ENCODE results near the gene GPHN. TPM values are rescaled to one million over a fixed set of nuclear protein-coding genes. Genes with fewer than 3 reads are reported as not detected.

GPHN gene
- total and polyA plus RNA-seq, 2 of the 8 experiments (the other 6 are each of a cell fraction or from before 2014, with no cell fraction given) = 6.0 to 16.0 TPM

- H3K27ac ChIP-seq (ENCODE audit: low read depth, low read length) = no peak overlapping the region
- H3K4me1 ChIP-seq (replicated peaks in 1 of 4; ENCODE audit: control insufficient read depth in 3 of 4, insufficient read depth in 4 of 4, low read length in 3 of 4) = no peaks in the 10 kb centered on the region
- no peak overlapping the region for H3K56ac ChIP-seq (replicated peaks; ENCODE audit: insufficient read length, low read depth, low read length)
- ChIA-PET CTCF (ENCODE audit: partially characterized antibody) (interaction anchor here (0.7 to 1.2 kb wide), 4 partner anchors 16 to 902 kb away, joined by 3 to 4 read pairs (median 3); no protein-coding TSS in a partner anchor), POLR2A (ENCODE audit: partially characterized antibody) (no interaction called here)
- H3K23ac ChIP-seq (ENCODE audit: insufficient read length) = no peak overlapping the region
- no peak overlapping the region for H2BK120ac ChIP-seq (replicated peaks; ENCODE audit: low read depth, low read length)
- H2BK5ac ChIP-seq (ENCODE audit: low read depth, low read length) = no peak overlapping the region
- no peak for FAIRE-seq
- no peak overlapping the region for H4K8ac ChIP-seq (ENCODE audit: extremely low read depth, insufficient read depth, low read length)
- H3K4ac ChIP-seq (replicated peaks; ENCODE audit: insufficient read length, low read depth, low read length) = no peak overlapping the region
- no peak overlapping the region for H2AFZ ChIP-seq (ENCODE audit: low read length)
- no peak overlapping the region for H2AK5ac ChIP-seq (ENCODE audit: low read depth, low read length)
- H3K27me3 ChIP-seq (replicated peaks in 1 of 4; ENCODE audit: control insufficient read depth in 3 of 4, extremely low read depth in 1 of 4, insufficient read depth in 3 of 4, low read length in 3 of 4) = no peaks in the 10 kb centered on the region
- H3K9ac ChIP-seq (replicated peaks in 1 of 4; ENCODE audit: extremely low read depth in 1 of 4, low read depth in 3 of 4, low read length in 3 of 4) = no peak overlapping the region
- no peaks in the 10 kb centered on the region for H3K79me1 ChIP-seq (ENCODE audit: low read depth, low read length)
- H3K4me3 ChIP-seq (ENCODE audit: extremely low read depth in 1 of 4, insufficient read depth in 2 of 4, low read depth in 3 of 4, low read length in 4 of 4) = no peak overlapping the region
- no peak overlapping the region for H3K14ac ChIP-seq (ENCODE audit: insufficient read length)
- H2BK15ac ChIP-seq (ENCODE audit: low read length) = no peak overlapping the region
- H3K79me2 ChIP-seq (ENCODE audit: control insufficient read depth in 1 of 2, insufficient read depth in 2 of 2, low read length in 2 of 2) = no peaks in the 10 kb centered on the region
- no peak overlapping the region for H4K91ac ChIP-seq (replicated peaks; ENCODE audit: insufficient read length, low read length)
- H2BK20ac ChIP-seq (ENCODE audit: low read length) = no peak overlapping the region
- no peak overlapping the region for H4K5ac ChIP-seq (ENCODE audit: insufficient read length, low read depth, low read length)
- no peak for DNase-seq (ENCODE audit: low read depth in 1 of 2, low spot score in 2 of 2)
- no peaks in the 10 kb centered on the region for H3K9me3 ChIP-seq (ENCODE audit: insufficient read depth in 2 of 2, low read depth in 1 of 2, low read length in 1 of 2)
- H3K23me2 ChIP-seq (ENCODE audit: low read depth, low read length) = no peaks in the 10 kb centered on the region
- H3K4me2 ChIP-seq (ENCODE audit: insufficient read depth in 1 of 2, low read depth in 2 of 2, low read length in 2 of 2) = no peak overlapping the region
- H3K36me3 ChIP-seq (ENCODE audit: control insufficient read depth in 2 of 4, insufficient read depth in 4 of 4, low read length in 3 of 4) = no peaks in the 10 kb centered on the region
- H3K18ac ChIP-seq (ENCODE audit: extremely low read depth, low read length) = no peak overlapping the region
- no peaks in the 10 kb centered on the region for H4K20me1 ChIP-seq (replicated peaks in 1 of 2; ENCODE audit: control insufficient read depth in 1 of 2, insufficient read depth in 2 of 2, low read length in 2 of 2)
- no peak overlapping the region for H2BK12ac ChIP-seq (ENCODE audit: low read depth, low read length)
- TF ChIP-seq SAP30 (IDR thresholded peaks at IDR 0.05; ENCODE audit: insufficient read depth, insufficient replicate concordance, low read length) (no peak), EP300 (IDR thresholded peaks at IDR 0.05; ENCODE audit: borderline replicate concordance in 1 of 2, low read depth in 2 of 2, low read length in 2 of 2) (no peak), KDM1A (IDR thresholded peaks at IDR 0.05; ENCODE audit: borderline replicate concordance, low read length) (no peak), CHD1 (IDR thresholded peaks at IDR 0.05; ENCODE audit: low read depth, low read length) (no peak), CEBPB (IDR thresholded peaks at IDR 0.05; ENCODE audit: low read depth, low read length) (no peak), RBBP5 (IDR thresholded peaks at IDR 0.05; ENCODE audit: borderline replicate concordance, low read depth, low read length) (no peak), ZNF274 (IDR thresholded peaks at IDR 0.05; ENCODE audit: borderline replicate concordance, extremely low read depth, low read length) (no peak), BCL11A (IDR thresholded peaks at IDR 0.05; ENCODE audit: low read depth in 2 of 2, low read length in 2 of 2) (no peak), BRCA1 (IDR thresholded peaks at IDR 0.05; ENCODE audit: low read depth, low read length) (no peak), MAFK (IDR thresholded peaks at IDR 0.05; ENCODE audit: low read depth, low read length) (no peak), SRF (IDR thresholded peaks at IDR 0.05; ENCODE audit: low read depth, low read length) (no peak), POLR2AphosphoS5 (IDR thresholded peaks at IDR 0.05; ENCODE audit: low read depth, low read length) (no peak), SUZ12 (IDR thresholded peaks at IDR 0.05; ENCODE audit: low read length) (no peak), POLR2A (IDR thresholded peaks at IDR 0.05; ENCODE audit: control extremely low read depth in 1 of 2, low read depth in 2 of 2, low read length in 2 of 2) (no peak), CHD2 (IDR thresholded peaks at IDR 0.05; ENCODE audit: low read length) (no peak), SP1 (IDR thresholded peaks at IDR 0.05; ENCODE audit: low read depth, low read length) (no peak), TBP (IDR thresholded peaks at IDR 0.05; ENCODE audit: low read depth, low read length) (no peak)
These were observed 510.8 kb downstream of the GPHN start for GRCh38 chr14:67018720-67019119.

Data from H1 (cell line).